Mesenchymal stem cell (in vitro differentiated cells and primary cell): Measurements from ENCODE around the gene IL17RE.
A peak's percentile ranks its signal among the peaks of the same experiment; 100 is the strongest.

Experiments used
- DNase-seq: peaks from one replicate; pipeline ENCODE4 v3.0.0-alpha.2; 2013
- H2AFZ ChIP-seq: one replicate; pipeline ENCODE4 v1.6.1; 2013; ENCODE audit warnings: low read depth, mild to moderate bottlenecking, control low read depth, inconsistent platforms, low read length, moderate library complexity
- H2AK5ac ChIP-seq: 2 replicates; pipeline ENCODE4 v1.6.1; 2013; ENCODE audit warnings: low read length, moderate library complexity, mild to moderate bottlenecking, inconsistent platforms; ENCODE audit not compliant: severe bottlenecking
- H2BK120ac ChIP-seq: one replicate; pipeline ENCODE4 v1.6.1; 2013; ENCODE audit warnings: low read depth, mild to moderate bottlenecking, inconsistent platforms, low read length, moderate library complexity
- H2BK12ac ChIP-seq, 2 experiments: one replicate each; pipeline ENCODE4 v1.6.1; 2013; ENCODE audit warnings: inconsistent platforms in 2 of 2, low read length in 2 of 2, mild to moderate bottlenecking in 2 of 2, moderate library complexity in 2 of 2, control low read depth in 1 of 2
- H2BK15ac ChIP-seq: one replicate; pipeline ENCODE4 v1.6.1; 2013; ENCODE audit warnings: mild to moderate bottlenecking, low read depth, inconsistent platforms; ENCODE audit not compliant: poor library complexity, severe bottlenecking
- H2BK5ac ChIP-seq: 2 replicates; pipeline ENCODE4 v1.6.1; 2013; ENCODE audit warnings: low read depth, mild to moderate bottlenecking, low read length, control low read depth, inconsistent platforms; ENCODE audit not compliant: poor library complexity, severe bottlenecking
- H3K14ac ChIP-seq, 2 experiments: one replicate each; pipeline ENCODE4 v1.6.1; 2013; ENCODE audit warnings: inconsistent platforms in 2 of 2, low read length in 2 of 2, control low read depth in 1 of 2, mild to moderate bottlenecking in 1 of 2, moderate library complexity in 1 of 2
- H3K18ac ChIP-seq, 2 experiments: one replicate each; pipeline ENCODE4 v1.6.1; 2013; ENCODE audit warnings: inconsistent platforms in 2 of 2, low read length in 2 of 2, control low read depth in 1 of 2, low read depth in 1 of 2, mild to moderate bottlenecking in 1 of 2
- H3K23ac ChIP-seq, 2 experiments: one replicate each; pipeline ENCODE4 v1.6.1; 2013; ENCODE audit warnings: inconsistent platforms in 2 of 2, low read length in 2 of 2, mild to moderate bottlenecking in 2 of 2, moderate library complexity in 2 of 2, control low read depth in 1 of 2
- H3K27ac ChIP-seq: 2 replicates; pipeline ENCODE4 v1.5.1; 2013; ENCODE audit warnings: mild to moderate bottlenecking, moderate library complexity, low read length, control low read depth, inconsistent platforms; ENCODE audit not compliant: poor library complexity, severe bottlenecking
- H3K27me3 ChIP-seq, 2 experiments: 2 replicates each; pipeline versions ENCODE4 v1.6.1 to v1.7.0; 2013; ENCODE audit warnings: low read length in 2 of 2, mild to moderate bottlenecking in 2 of 2, moderate library complexity in 2 of 2, control low read depth in 1 of 2, inconsistent platforms in 1 of 2; ENCODE audit not compliant: control insufficient read depth in 1 of 2, insufficient read depth in 1 of 2
- H3K36me3 ChIP-seq, 2 experiments: 2 replicates each; pipeline versions ENCODE4 v1.6.1 to v1.7.0; 2013; ENCODE audit warnings: low read length in 2 of 2, control low read depth in 1 of 2, inconsistent platforms in 1 of 2, low read depth in 1 of 2, mild to moderate bottlenecking in 1 of 2; ENCODE audit not compliant: insufficient read depth in 2 of 2, control insufficient read depth in 1 of 2
- H3K4ac ChIP-seq, 2 experiments: one replicate each; pipeline ENCODE4 v1.6.1; 2013; ENCODE audit warnings: inconsistent platforms in 2 of 2, low read length in 2 of 2, mild to moderate bottlenecking in 2 of 2, moderate library complexity in 2 of 2, control low read depth in 1 of 2, low read depth in 1 of 2
- H3K4me1 ChIP-seq: 2 replicates; pipeline ENCODE4 v1.6.1; 2013; ENCODE audit warnings: low read depth, low read length, control low read depth; ENCODE audit not compliant: control insufficient read depth, insufficient read depth
- H3K4me2 ChIP-seq: 2 replicates; pipeline ENCODE4 v1.6.1; 2013; ENCODE audit warnings: low read length, mild to moderate bottlenecking, inconsistent platforms; ENCODE audit not compliant: poor library complexity, severe bottlenecking
- H3K4me3 ChIP-seq, 2 experiments: 2 replicates each; pipeline versions ENCODE4 v1.5.1 to v1.7.0; 2013; ENCODE audit warnings: low read length in 2 of 2, mild to moderate bottlenecking in 2 of 2, control low read depth in 1 of 2, low read depth in 1 of 2; ENCODE audit not compliant: insufficient read depth in 1 of 2
- H3K79me1 ChIP-seq: replicated peaks from 2 replicates; pipeline ENCODE4 v1.6.1; 2013; ENCODE audit warnings: mild to moderate bottlenecking, control low read depth, low read length, inconsistent platforms; ENCODE audit not compliant: poor library complexity, severe bottlenecking
- H3K9ac ChIP-seq: 2 replicates; pipeline ENCODE4 v1.7.0; 2013; ENCODE audit warnings: mild to moderate bottlenecking, low read length, moderate library complexity
- H3K9me3 ChIP-seq: 2 replicates; pipeline ENCODE4 v1.7.0; 2013; ENCODE audit warnings: mild to moderate bottlenecking, low read length; ENCODE audit not compliant: control insufficient read depth
- H4K8ac ChIP-seq: one replicate; pipeline ENCODE4 v1.6.1; 2013; ENCODE audit warnings: inconsistent platforms, mild to moderate bottlenecking, low read length, moderate library complexity
- H4K91ac ChIP-seq: one replicate; pipeline ENCODE4 v1.6.1; 2013; ENCODE audit warnings: mild to moderate bottlenecking, low read length, inconsistent platforms
- WGBS: methylation state at CpG from one replicate; pipeline ENCODE4 v1.1.7; 2013; ENCODE audit warnings: mixed read lengths; 5-methylcytosine and 5-hydroxymethylcytosine counted together

IL17RE gene

DNA sequence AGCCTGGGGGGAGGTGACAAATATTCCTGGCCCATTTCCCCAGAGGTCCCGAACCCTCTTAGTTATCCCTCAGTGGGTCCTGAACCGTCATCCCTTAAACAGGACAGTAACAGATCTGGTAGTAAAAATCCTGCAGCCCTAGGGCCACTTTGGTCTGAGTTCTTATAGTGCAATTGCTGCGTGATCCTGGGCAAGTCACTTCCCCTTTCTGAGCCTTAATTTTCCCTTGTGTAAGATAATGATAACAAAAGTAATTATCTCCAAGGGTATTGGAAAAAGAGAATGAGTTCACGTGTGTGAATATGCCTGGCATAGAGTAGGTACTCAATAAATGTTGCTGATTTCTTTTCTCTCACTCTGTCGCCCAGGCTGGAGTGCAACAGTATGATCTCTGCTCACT lies 15.2 kb upstream of the IL17RE start:
- Histone ChIP-seq H3K23ac (no peak overlapping the region), H2AK5ac (no peak overlapping the region), H3K27ac (no peak overlapping the region), H3K9me3 (no peaks in the 10 kb centered on the region), H3K4me1 (no peaks in the 10 kb centered on the region), H4K91ac (no peak overlapping the region), H2BK120ac (no peak overlapping the region), H2BK15ac (no peak overlapping the region), H2AFZ (no peak overlapping the region), H3K36me3 (peaks cover 0 to 6% of the 10 kb centered on the region in 2 experiments), H3K4me2 (no peak overlapping the region), H3K27me3 (no peaks in the 10 kb centered on the region), H3K18ac (no peak overlapping the region), H2BK5ac (no peak overlapping the region), H3K79me1 (peaks cover 1% of the 10 kb centered on the region), H3K9ac (no peak overlapping the region), H3K4ac (no peak overlapping the region), H4K8ac (no peak overlapping the region), H3K4me3 (no peak overlapping the region), H3K14ac (no peak overlapping the region), H2BK12ac (no peak overlapping the region)
- DNase-seq: no peak
- 95% methylated on average over 5 of the region's 5 CpGs for WGBS

- Histone ChIP-seq H2BK12ac (no peak overlapping the region), H2AFZ (no peak overlapping the region), H3K9me3 (no peaks in the 10 kb centered on the region), H4K8ac (no peak overlapping the region), H4K91ac (no peak overlapping the region), H3K18ac (peak overlapping the region in 1 of 2 experiments; percentile 55), H3K36me3 (peaks cover 7 to 16% of the 10 kb centered on the region in 2 experiments), H2AK5ac (no peak overlapping the region), H3K27ac (no peak overlapping the region), H3K14ac (no peak overlapping the region), H3K27me3 (no peaks in the 10 kb centered on the region), H3K4me3 (no peak overlapping the region), H3K9ac (no peak overlapping the region), H2BK15ac (no peak overlapping the region), H2BK120ac (no peak overlapping the region), H3K4me2 (no peak overlapping the region), H3K4me1 (no peaks in the 10 kb centered on the region), H3K4ac (no peak overlapping the region), H3K23ac (no peak overlapping the region), H2BK5ac (no peak overlapping the region), H3K79me1 (peaks cover 4% of the 10 kb centered on the region)
- no peak for DNase-seq
- WGBS: 89% methylated on average over 1 of the region's 3 CpGs
Observed at GRCh38 chr3:9888540-9888939, 14.1 kb upstream of the IL17RE start.

- H3K4ac ChIP-seq: no peak overlapping the region
- no peak for DNase-seq
Observed at GRCh38 chr3:9889405-9889804, 13.2 kb upstream of the IL17RE start.

GRCh38 chr3:9890249-9891071 lies 12.2 kb upstream of the IL17RE start, which contains the start of gene JAGN1:
TSS of gene JAGN1 (plus strand) at chr3:9890610. CDS start at chr3:9890723, 113 bp downstream.
- H3K18ac ChIP-seq: peak within 1 kb of the TSS; percentile 97 to 100
- H3K4me1 ChIP-seq: peaks cover 2% of the 10 kb centered on the region
- H2BK120ac ChIP-seq: peak within 1 kb of the TSS; percentile 93
- no peaks in the 10 kb centered on the region for H3K9me3 ChIP-seq
- peak within 1 kb of the TSS; percentile 96 for H3K4ac ChIP-seq
- H3K4me2 ChIP-seq: peak within 1 kb of the TSS; percentile 81
- no peak within 1 kb of the TSS for H2AK5ac ChIP-seq
- peak within 1 kb of the TSS; percentile 88 to 99 for H3K14ac ChIP-seq
- H3K79me1 ChIP-seq: peaks cover 10% of the 10 kb centered on the region
- peak within 1 kb of the TSS; percentile 79 for H2BK15ac ChIP-seq
- H3K23ac ChIP-seq: peak within 1 kb of the TSS; percentile 70 to 75
- peak within 1 kb of the TSS; percentile 99 for H3K9ac ChIP-seq
- peak within 1 kb of the TSS; percentile 99 for H4K8ac ChIP-seq
- H3K4me3 ChIP-seq: peak within 1 kb of the TSS; percentile 91 to 95
- DNase-seq: peak; percentile 91
- H3K27ac ChIP-seq: peak within 1 kb of the TSS; percentile 38
- 2% methylated on average over 49 of the region's 62 CpGs for WGBS
- no peaks in the 10 kb centered on the region for H3K27me3 ChIP-seq
- H3K36me3 ChIP-seq: peaks cover 7 to 25% of the 10 kb centered on the region in 2 experiments
- peak within 1 kb of the TSS; percentile 43 for H2AFZ ChIP-seq
- peak within 1 kb of the TSS; percentile 99 for H4K91ac ChIP-seq
- H2BK12ac ChIP-seq: peak within 1 kb of the TSS; percentile 47 to 62
- peak within 1 kb of the TSS; percentile 86 for H2BK5ac ChIP-seq

More at GRCh38 chr3:9889405-9889804, 13.2 kb upstream of the IL17RE start:
- no peak overlapping the region for H4K91ac ChIP-seq
- H3K23ac ChIP-seq: no peak overlapping the region
- H3K27me3 ChIP-seq: no peaks in the 10 kb centered on the region
- no peak overlapping the region for H2BK120ac ChIP-seq
- H3K27ac ChIP-seq: no peak overlapping the region
- no peak overlapping the region for H2BK12ac ChIP-seq
- peaks cover 7 to 20% of the 10 kb centered on the region in 2 experiments for H3K36me3 ChIP-seq
- no peak overlapping the region for H2BK5ac ChIP-seq
- H3K14ac ChIP-seq: no peak overlapping the region
- no peaks in the 10 kb centered on the region for H3K9me3 ChIP-seq
- no peak overlapping the region for H4K8ac ChIP-seq
- H3K4me3 ChIP-seq: no peak overlapping the region
- H3K4me2 ChIP-seq: no peak overlapping the region
- no peak overlapping the region for H2AK5ac ChIP-seq
- peaks cover 2% of the 10 kb centered on the region for H3K4me1 ChIP-seq
- H2AFZ ChIP-seq: no peak overlapping the region
- H3K79me1 ChIP-seq: peaks cover 6% of the 10 kb centered on the region
- H2BK15ac ChIP-seq: no peak overlapping the region
- no peak overlapping the region for H3K18ac ChIP-seq
- H3K9ac ChIP-seq: no peak overlapping the region
- 93% methylated on average over 2 of the region's 5 CpGs for WGBS
